ENCODE data around the gene CEP70. TPM values are rescaled to one million over a fixed set of nuclear protein-coding genes. Genes with fewer than 3 reads are reported as not detected.

CEP70 gene, protein sequence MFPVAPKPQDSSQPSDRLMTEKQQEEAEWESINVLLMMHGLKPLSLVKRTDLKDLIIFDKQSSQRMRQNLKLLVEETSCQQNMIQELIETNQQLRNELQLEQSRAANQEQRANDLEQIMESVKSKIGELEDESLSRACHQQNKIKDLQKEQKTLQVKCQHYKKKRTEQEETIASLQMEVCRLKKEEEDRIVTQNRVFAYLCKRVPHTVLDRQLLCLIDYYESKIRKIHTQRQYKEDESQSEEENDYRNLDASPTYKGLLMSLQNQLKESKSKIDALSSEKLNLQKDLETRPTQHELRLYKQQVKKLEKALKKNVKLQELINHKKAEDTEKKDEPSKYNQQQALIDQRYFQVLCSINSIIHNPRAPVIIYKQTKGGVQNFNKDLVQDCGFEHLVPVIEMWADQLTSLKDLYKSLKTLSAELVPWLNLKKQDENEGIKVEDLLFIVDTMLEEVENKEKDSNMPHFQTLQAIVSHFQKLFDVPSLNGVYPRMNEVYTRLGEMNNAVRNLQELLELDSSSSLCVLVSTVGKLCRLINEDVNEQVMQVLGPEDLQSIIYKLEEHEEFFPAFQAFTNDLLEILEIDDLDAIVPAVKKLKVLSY
- polyA plus RNA-seq (2013) = 12.2 and 13.4 TPM in 2 replicates

DNA sequence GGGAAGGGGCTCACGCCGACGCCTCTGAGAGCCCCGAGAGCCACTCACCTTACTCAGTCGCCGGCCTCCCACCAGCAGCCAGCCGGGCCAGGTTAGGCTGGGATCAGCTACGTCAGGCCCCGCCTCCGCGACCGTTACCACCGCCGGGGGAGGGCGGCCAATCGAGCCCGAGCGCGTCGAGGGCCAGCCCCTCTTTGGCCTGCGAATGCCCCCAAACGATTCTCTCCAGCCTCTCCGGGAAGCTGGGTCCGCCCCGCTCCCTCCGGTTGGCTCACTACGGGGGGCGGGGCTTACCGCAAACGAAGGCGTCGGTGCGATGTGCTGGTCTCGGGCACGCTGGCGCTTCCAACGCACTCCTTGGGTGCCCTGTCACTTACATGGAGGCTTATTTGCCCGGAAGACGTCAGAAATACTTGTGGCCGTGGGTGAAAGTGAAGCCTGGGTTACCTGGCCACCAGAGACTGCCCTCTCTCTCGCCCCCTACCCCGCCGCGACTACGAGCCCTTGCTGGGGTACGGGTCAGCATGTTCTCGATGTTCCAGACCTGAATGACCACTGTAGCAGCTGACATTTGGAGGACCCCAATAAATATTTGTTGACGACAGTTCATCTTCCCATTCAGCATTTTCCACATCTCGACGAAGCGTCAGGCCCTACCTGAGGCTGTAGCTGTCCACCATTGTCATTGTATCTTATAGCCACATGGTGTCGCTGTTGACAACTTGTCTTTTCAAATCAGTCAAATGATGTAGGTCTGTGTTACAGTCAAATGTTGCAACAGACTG is at the start of gene CEP70:
Gene CEP70 (minus strand): TSS at position 111 of the 785 bp plus-strand sequence. CDS start 21,333 bp downstream, outside the sequence.
- Histone ChIP-seq H3K27ac (ENCODE audit: low read depth, low read length) (no peak within 1 kb of the TSS), H2BK12ac (ENCODE audit: low read length) (no peak within 1 kb of the TSS), H3K9ac (ENCODE audit: low read length) (peak within 1 kb of the TSS; percentile 61), H3K9me3 (ENCODE audit: insufficient read depth, low read depth, low read length) (no peaks in the 10 kb centered on the region), H2BK5ac (ENCODE audit: low read depth, low read length, poor library complexity) (peak within 1 kb of the TSS; percentile 27), H2AK5ac (ENCODE audit: low read length) (no peak within 1 kb of the TSS), H3K36me3 (ENCODE audit: control insufficient read depth in 1 of 2, insufficient read depth in 2 of 2, low read length in 2 of 2) (no peaks in the 10 kb centered on the region), H3K14ac (ENCODE audit: low read length) (peak within 1 kb of the TSS; percentile 76), H2BK120ac (ENCODE audit: insufficient read depth, low read length, poor library complexity) (peak within 1 kb of the TSS; percentile 71), H3K27me3 (ENCODE audit: insufficient read depth, low read length) (no peaks in the 10 kb centered on the region), H3K23ac (ENCODE audit: low read length) (no peak within 1 kb of the TSS), H4K8ac (ENCODE audit: low read depth, low read length) (peak within 1 kb of the TSS; percentile 86), H3K4me3 (ENCODE audit: low read depth, low read length) (peak within 1 kb of the TSS; percentile 77), H4K91ac (ENCODE audit: low read depth, low read length) (peak within 1 kb of the TSS; percentile 64), H3K4me1 (ENCODE audit: control insufficient read depth in 1 of 2, insufficient read depth in 2 of 2, low read length in 2 of 2) (no peaks in the 10 kb centered on the region), H3K18ac (ENCODE audit: low read length) (peak within 1 kb of the TSS; percentile 53), H4K12ac (ENCODE audit: low read depth, low read length) (no peak within 1 kb of the TSS), H3K79me1 (ENCODE audit: low read length) (peaks cover 4% of the 10 kb centered on the region), H3K4ac (ENCODE audit: low read depth, low read length) (no peak within 1 kb of the TSS), H2AFZ (ENCODE audit: insufficient read depth, low read length, poor library complexity) (peak within 1 kb of the TSS; percentile 77), H3K79me2 (ENCODE audit: control insufficient read depth, insufficient read depth, low read length, poor library complexity) (no peaks in the 10 kb centered on the region), H3K4me2 (ENCODE audit: low read length) (peak within 1 kb of the TSS; percentile 82)
- peak; percentile 96 for DNase-seq
- no CpG with 5 or more reads among the region's 52 CpGs for WGBS (ENCODE audit: extremely low coverage, insufficient coverage, insufficient read length)

DNA sequence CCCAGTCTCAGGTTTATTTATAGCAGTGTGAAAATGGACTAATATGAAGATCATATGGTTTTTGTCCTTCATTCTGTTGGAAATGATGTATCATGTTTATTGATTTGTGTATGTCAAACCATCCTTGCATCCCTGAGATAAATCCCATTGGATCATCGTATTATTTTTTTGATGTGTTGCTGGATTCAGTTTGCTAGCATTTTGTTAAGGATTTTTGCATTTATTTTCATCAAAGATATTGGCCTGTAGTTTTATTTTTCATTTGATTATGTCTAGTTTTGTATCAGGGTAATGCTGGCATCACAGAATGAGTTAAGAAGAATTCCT is 48.8 kb upstream of the CEP70 start:
- Histone ChIP-seq H3K9me3 (ENCODE audit: insufficient read depth, low read depth, low read length) (no peaks in the 10 kb centered on the region), H3K36me3 (ENCODE audit: control insufficient read depth in 1 of 2, insufficient read depth in 2 of 2, low read length in 2 of 2) (peaks cover 0 to 4% of the 10 kb centered on the region in 2 experiments), H3K18ac (ENCODE audit: low read length) (no peak overlapping the region), H2BK120ac (ENCODE audit: insufficient read depth, low read length, poor library complexity) (no peak overlapping the region), H3K4me1 (ENCODE audit: control insufficient read depth in 1 of 2, insufficient read depth in 2 of 2, low read length in 2 of 2) (no peaks in the 10 kb centered on the region), H2BK5ac (ENCODE audit: low read depth, low read length, poor library complexity) (no peak overlapping the region), H2BK12ac (ENCODE audit: low read length) (no peak overlapping the region), H4K8ac (ENCODE audit: low read depth, low read length) (no peak overlapping the region), H3K27me3 (ENCODE audit: insufficient read depth, low read length) (no peaks in the 10 kb centered on the region), H3K14ac (ENCODE audit: low read length) (no peak overlapping the region), H3K9ac (ENCODE audit: low read length) (no peak overlapping the region), H2AK5ac (ENCODE audit: low read length) (no peak overlapping the region), H3K23ac (ENCODE audit: low read length) (no peak overlapping the region), H3K27ac (ENCODE audit: low read depth, low read length) (no peak overlapping the region), H3K4me3 (ENCODE audit: low read depth, low read length) (no peak overlapping the region), H3K4ac (ENCODE audit: low read depth, low read length) (no peak overlapping the region), H4K91ac (ENCODE audit: low read depth, low read length) (no peak overlapping the region), H3K79me2 (ENCODE audit: control insufficient read depth, insufficient read depth, low read length, poor library complexity) (no peaks in the 10 kb centered on the region), H4K12ac (ENCODE audit: low read depth, low read length) (no peak overlapping the region), H3K4me2 (ENCODE audit: low read length) (no peak overlapping the region), H3K79me1 (ENCODE audit: low read length) (no peaks in the 10 kb centered on the region), H2AFZ (ENCODE audit: insufficient read depth, low read length, poor library complexity) (no peak overlapping the region)
- no peak for DNase-seq
- WGBS (ENCODE audit: extremely low coverage, insufficient coverage, insufficient read length) = no CpG with 5 or more reads among the region's 1 CpG

DNA sequence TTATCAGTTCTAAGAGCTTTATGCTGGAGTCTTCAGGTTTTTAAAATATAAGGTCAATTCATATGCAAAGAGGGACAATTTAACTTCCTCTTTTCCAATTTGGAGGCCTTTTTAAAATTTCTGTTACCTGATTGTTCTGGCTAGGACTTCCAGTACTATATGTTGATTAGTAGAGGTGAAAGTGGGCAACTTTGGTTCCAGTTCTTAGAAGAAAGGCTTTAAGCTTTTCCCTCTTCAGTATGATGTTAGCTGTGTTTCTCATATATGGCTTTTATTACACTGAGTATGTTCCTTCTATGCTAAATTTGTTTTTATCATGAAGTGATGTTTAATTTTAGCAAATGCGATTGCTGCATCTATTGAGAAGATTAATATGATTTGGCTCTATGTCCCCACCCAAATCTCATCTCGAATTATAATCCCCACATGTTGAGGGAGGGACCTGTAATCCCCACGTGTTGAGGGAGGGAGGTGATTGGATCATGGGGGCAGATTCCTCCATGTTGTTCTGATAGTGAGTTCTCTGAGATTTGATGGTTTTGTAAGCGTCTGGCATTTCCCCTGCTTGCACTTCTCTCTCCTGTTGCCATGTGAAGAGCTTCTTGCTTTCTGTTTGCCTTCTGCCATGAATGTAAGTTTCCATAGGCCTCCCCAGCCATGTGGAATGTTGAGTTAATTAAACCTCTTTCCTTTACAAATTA is 48.3 kb upstream of the CEP70 start:
- WGBS (ENCODE audit: extremely low coverage, insufficient coverage, insufficient read length) = no CpG with 5 or more reads among the region's 4 CpGs
- no peak overlapping the region for H3K4me3 ChIP-seq (ENCODE audit: low read depth, low read length)
- H2BK5ac ChIP-seq (ENCODE audit: low read depth, low read length, poor library complexity) = no peak overlapping the region
- H3K9ac ChIP-seq (ENCODE audit: low read length) = no peak overlapping the region
- H2BK12ac ChIP-seq (ENCODE audit: low read length) = no peak overlapping the region
- H3K36me3 ChIP-seq (ENCODE audit: control insufficient read depth in 1 of 2, insufficient read depth in 2 of 2, low read length in 2 of 2) = peaks cover 0 to 4% of the 10 kb centered on the region in 2 experiments
- no peak overlapping the region for H2AK5ac ChIP-seq (ENCODE audit: low read length)
- H3K79me2 ChIP-seq (ENCODE audit: control insufficient read depth, insufficient read depth, low read length, poor library complexity) = no peaks in the 10 kb centered on the region
- no peak overlapping the region for H4K8ac ChIP-seq (ENCODE audit: low read depth, low read length)
- H4K91ac ChIP-seq (ENCODE audit: low read depth, low read length) = no peak overlapping the region
- H4K12ac ChIP-seq (ENCODE audit: low read depth, low read length) = no peak overlapping the region
- no peak overlapping the region for H3K27ac ChIP-seq (ENCODE audit: low read depth, low read length)
- H3K4me1 ChIP-seq (ENCODE audit: control insufficient read depth in 1 of 2, insufficient read depth in 2 of 2, low read length in 2 of 2) = no peaks in the 10 kb centered on the region
- no peak overlapping the region for H3K23ac ChIP-seq (ENCODE audit: low read length)
- H3K14ac ChIP-seq (ENCODE audit: low read length) = no peak overlapping the region
- H2AFZ ChIP-seq (ENCODE audit: insufficient read depth, low read length, poor library complexity) = no peak overlapping the region
- no peak overlapping the region for H3K18ac ChIP-seq (ENCODE audit: low read length)
- no peaks in the 10 kb centered on the region for H3K79me1 ChIP-seq (ENCODE audit: low read length)
- no peak overlapping the region for H3K4ac ChIP-seq (ENCODE audit: low read depth, low read length)
- H3K4me2 ChIP-seq (ENCODE audit: low read length) = no peak overlapping the region
- no peaks in the 10 kb centered on the region for H3K27me3 ChIP-seq (ENCODE audit: insufficient read depth, low read length)
- no peak for DNase-seq
- H3K9me3 ChIP-seq (ENCODE audit: insufficient read depth, low read depth, low read length) = no peaks in the 10 kb centered on the region
- H2BK120ac ChIP-seq (ENCODE audit: insufficient read depth, low read length, poor library complexity) = no peak overlapping the region

DNA sequence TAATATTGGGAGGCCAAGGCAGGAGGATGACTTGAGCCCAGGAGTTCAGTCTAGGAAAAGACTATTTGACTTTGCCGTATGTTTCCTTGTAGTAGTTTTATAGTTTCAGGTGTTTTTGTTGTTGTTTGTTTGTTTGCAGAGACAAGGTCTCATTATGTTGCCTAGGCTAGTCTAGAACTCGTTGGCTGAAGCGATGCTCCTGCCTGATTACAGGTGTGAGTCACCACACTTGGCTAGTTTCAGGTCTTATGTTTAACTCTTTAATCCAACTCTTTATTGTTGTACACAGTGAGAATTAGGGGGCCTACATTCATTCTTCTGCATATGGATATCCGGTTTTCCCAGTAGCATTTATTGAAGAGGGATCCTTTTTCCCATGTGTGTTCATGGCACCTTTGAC is 46.5 kb upstream of the CEP70 start:
- H2AK5ac ChIP-seq (ENCODE audit: low read length) = no peak overlapping the region
- peaks cover 0 to 4% of the 10 kb centered on the region in 2 experiments for H3K36me3 ChIP-seq (ENCODE audit: control insufficient read depth in 1 of 2, insufficient read depth in 2 of 2, low read length in 2 of 2)
- no peak overlapping the region for H3K4ac ChIP-seq (ENCODE audit: low read depth, low read length)
- no peak overlapping the region for H3K27ac ChIP-seq (ENCODE audit: low read depth, low read length)
- no peak overlapping the region for H2BK12ac ChIP-seq (ENCODE audit: low read length)
- H3K79me1 ChIP-seq (ENCODE audit: low read length) = no peaks in the 10 kb centered on the region
- H4K12ac ChIP-seq (ENCODE audit: low read depth, low read length) = no peak overlapping the region
- H2AFZ ChIP-seq (ENCODE audit: insufficient read depth, low read length, poor library complexity) = no peak overlapping the region
- no CpG with 5 or more reads among the region's 4 CpGs for WGBS (ENCODE audit: extremely low coverage, insufficient coverage, insufficient read length)
- no peak overlapping the region for H4K8ac ChIP-seq (ENCODE audit: low read depth, low read length)
- no peaks in the 10 kb centered on the region for H3K27me3 ChIP-seq (ENCODE audit: insufficient read depth, low read length)
- no peaks in the 10 kb centered on the region for H3K9me3 ChIP-seq (ENCODE audit: insufficient read depth, low read depth, low read length)
- no peak overlapping the region for H3K4me2 ChIP-seq (ENCODE audit: low read length)
- DNase-seq = peak; percentile 36 to 77
- H3K4me1 ChIP-seq (ENCODE audit: control insufficient read depth in 1 of 2, insufficient read depth in 2 of 2, low read length in 2 of 2) = no peaks in the 10 kb centered on the region
- no peak overlapping the region for H3K4me3 ChIP-seq (ENCODE audit: low read depth, low read length)
- no peak overlapping the region for H3K23ac ChIP-seq (ENCODE audit: low read length)
- no peak overlapping the region for H3K14ac ChIP-seq (ENCODE audit: low read length)
- no peak overlapping the region for H2BK120ac ChIP-seq (ENCODE audit: insufficient read depth, low read length, poor library complexity)
- no peaks in the 10 kb centered on the region for H3K79me2 ChIP-seq (ENCODE audit: control insufficient read depth, insufficient read depth, low read length, poor library complexity)
- no peak overlapping the region for H4K91ac ChIP-seq (ENCODE audit: low read depth, low read length)
- H3K9ac ChIP-seq (ENCODE audit: low read length) = no peak overlapping the region
- no peak overlapping the region for H2BK5ac ChIP-seq (ENCODE audit: low read depth, low read length, poor library complexity)
- no peak overlapping the region for H3K18ac ChIP-seq (ENCODE audit: low read length)

Data from trophoblast cell (in vitro differentiated cells and primary cell).